Immature natural killer cell (primary cell): ENCODE results near the gene LECT2. TPM values are rescaled to one million over a fixed set of nuclear protein-coding genes. Genes with fewer than 3 reads are reported as not detected.
A peak's percentile ranks its signal among the peaks of the same experiment; 100 is the strongest.

Source experiments
- DNase-seq, 3 donors: peaks; one replicate each; pipeline ENCODE4 v3.0.0; 2022; ENCODE audit warnings: mixed read lengths in 1 of 3
- H3K27ac Mint-ChIP-seq, 6 donors: one replicate each; pipeline ENCODE4 v1.8.0; 2020; ENCODE audit warnings: mixed read lengths in 6 of 6, mild to moderate bottlenecking in 5 of 6, inconsistent platforms in 4 of 6, moderate library complexity in 3 of 6
- H3K27me3 Mint-ChIP-seq, 3 donors: one replicate each; pipeline ENCODE4 v1.8.0; 2020 to 2021; ENCODE audit warnings: low read depth in 3 of 3, mild to moderate bottlenecking in 3 of 3, mixed read lengths in 3 of 3, moderate library complexity in 3 of 3, inconsistent platforms in 1 of 3
- H3K36me3 Mint-ChIP-seq, 3 donors: one replicate each; pipeline ENCODE4 v1.8.0; 2020; ENCODE audit warnings: mixed read lengths in 3 of 3, inconsistent platforms in 2 of 3, mild to moderate bottlenecking in 2 of 3
- H3K4me1 Mint-ChIP-seq, 2 donors: one replicate each; pipeline ENCODE4 v1.8.0; 2020; ENCODE audit warnings: inconsistent platforms in 2 of 2, mild to moderate bottlenecking in 2 of 2, mixed read lengths in 2 of 2, moderate library complexity in 1 of 2
- H3K4me3 Mint-ChIP-seq, 5 donors: one replicate each; pipeline ENCODE4 v1.8.0; 2020; ENCODE audit warnings: mild to moderate bottlenecking in 5 of 5, mixed read lengths in 5 of 5, inconsistent platforms in 3 of 5, moderate library complexity in 3 of 5
- H3K9me3 Mint-ChIP-seq, 6 donors: one replicate each; pipeline ENCODE4 v1.8.0; 2020; ENCODE audit warnings: mild to moderate bottlenecking in 6 of 6, mixed read lengths in 6 of 6, inconsistent platforms in 4 of 6, moderate library complexity in 3 of 6
- polyA plus RNA-seq, 3 donors: library from polyadenylated mRNA; unstranded; fragments of 300-500 nt; fragmentation: Illumina TruSeq; gene quantifications; one replicate each; pipeline ENCODE4 v1.2.3, GENCODE V29; 2021

LECT2 gene
- polyA plus RNA-seq, 3 donors from 2014 or later = not detected

DNA sequence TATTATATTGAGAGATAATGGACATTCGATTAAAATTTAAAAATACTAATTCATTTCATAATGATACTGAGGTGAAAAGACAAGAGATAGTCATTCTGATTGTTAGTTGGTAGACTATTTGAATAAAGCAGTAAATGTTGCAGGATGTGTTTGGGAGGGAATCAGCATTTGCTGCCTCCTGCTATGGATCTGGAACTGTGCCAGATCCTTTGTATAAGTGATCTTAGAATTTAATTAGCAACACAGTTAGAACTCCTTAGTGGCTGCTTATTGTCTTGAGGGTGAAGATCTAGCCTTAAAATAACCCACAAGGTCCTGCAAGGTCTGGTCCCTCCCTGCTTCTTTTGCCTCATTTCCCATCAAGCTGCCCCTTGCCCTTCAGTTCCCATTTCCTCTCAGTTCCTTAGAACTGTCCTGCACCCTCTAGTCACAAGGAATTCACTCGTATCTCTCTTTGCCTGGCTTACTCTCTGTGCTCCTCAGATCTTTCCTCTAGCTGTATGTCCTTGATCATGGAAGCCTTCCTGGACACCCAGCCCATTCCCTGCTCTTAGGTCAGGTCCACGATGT is 12.5 kb downstream of the LECT2 start:
- Mint-ChIP-seq H3K27ac (no peak overlapping the region), H3K4me3 (no peak overlapping the region), H3K4me1 (no peaks in the 10 kb centered on the region), H3K27me3 (peaks cover 2 to 23% (median 16%) of the 10 kb centered on the region in 3 donors), H3K36me3 (no peaks in the 10 kb centered on the region), H3K9me3 (no peaks in the 10 kb centered on the region)
- DNase-seq = no peak

DNA sequence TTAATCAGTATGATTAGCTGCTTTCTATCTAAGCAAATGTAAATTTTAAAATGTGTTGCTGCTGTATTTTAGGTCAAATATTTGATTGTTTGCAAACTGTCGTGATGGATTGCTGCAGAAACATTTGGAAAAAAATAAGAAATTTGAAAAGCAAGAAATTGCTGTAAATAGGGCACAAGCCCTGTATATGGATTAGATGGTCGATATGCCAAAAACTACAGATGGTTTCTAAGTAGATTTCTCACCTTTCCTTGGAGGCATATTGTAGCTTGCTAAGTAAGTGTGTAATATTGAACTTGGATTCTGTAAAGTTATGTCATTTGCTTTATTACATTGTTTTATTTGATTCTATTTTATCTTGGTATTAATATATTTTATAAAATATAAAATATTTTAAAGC is 13.1 kb downstream of the LECT2 start:
- Mint-ChIP-seq H3K9me3 (no peaks in the 10 kb centered on the region), H3K27ac (no peak overlapping the region), H3K27me3 (peaks cover 2 to 23% (median 16%) of the 10 kb centered on the region in 3 donors), H3K36me3 (no peaks in the 10 kb centered on the region), H3K4me1 (no peaks in the 10 kb centered on the region), H3K4me3 (no peak overlapping the region)
- no peak for DNase-seq

DNA sequence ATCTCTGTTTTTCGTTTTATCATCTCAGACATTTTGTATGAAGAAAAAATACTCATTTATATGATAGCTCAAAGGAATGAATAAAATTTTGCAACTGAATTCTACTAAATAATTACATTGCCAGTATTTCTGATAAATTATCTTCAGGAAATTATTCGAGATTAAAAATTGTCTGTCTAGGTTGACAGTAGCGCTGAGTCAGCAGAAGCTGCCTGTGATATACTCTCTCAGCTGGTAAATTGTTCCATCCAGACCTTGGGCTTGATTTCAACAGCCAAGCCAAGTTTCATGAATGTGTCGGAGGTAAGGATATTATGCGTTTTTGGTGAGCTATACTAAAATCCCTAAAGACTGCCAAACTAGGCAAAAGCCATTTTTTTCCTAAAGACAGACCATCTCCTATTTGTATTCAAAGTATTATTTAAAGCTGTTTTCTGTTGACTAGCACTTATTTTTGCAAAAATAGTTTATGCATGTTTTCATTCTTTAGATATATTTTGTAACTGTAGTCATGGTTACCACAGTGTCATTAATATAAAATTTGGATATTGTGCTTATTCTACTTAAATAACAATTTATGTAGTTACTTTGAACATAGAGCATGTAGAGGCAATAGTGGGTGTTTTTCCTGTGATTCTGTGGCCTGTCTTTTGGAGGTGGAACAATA is 17.4 kb downstream of the LECT2 start:
- Mint-ChIP-seq H3K9me3 (no peaks in the 10 kb centered on the region), H3K4me3 (no peak overlapping the region), H3K36me3 (no peaks in the 10 kb centered on the region), H3K27me3 (peaks cover 2 to 17% (median 12%) of the 10 kb centered on the region in 3 donors), H3K4me1 (no peaks in the 10 kb centered on the region), H3K27ac (no peak overlapping the region)
- DNase-seq = no peak

DNA sequence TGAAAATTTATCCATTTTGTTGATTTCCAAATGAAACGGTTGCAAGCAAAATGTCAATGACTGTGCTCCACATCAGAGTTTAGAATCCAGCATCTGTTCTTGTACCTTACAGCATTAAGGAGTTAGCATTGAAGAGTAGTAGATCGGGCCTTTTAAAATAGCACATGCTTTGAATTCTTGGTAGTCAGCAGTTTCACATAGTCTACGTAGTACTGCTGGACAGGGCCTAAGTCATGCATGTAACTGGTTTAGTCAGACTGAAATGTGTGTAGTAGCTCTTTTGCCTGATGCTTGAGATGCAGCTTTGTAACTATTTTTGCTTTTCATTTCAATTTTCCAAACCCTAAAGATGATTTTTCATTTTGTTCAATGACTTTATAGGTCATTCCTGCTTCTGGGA is 19.8 kb downstream of the LECT2 start:
- H3K27ac Mint-ChIP-seq = no peak overlapping the region
- peaks cover 5 to 28% (median 16%) of the 10 kb centered on the region in 3 donors for H3K27me3 Mint-ChIP-seq
- H3K4me3 Mint-ChIP-seq = no peak overlapping the region
- H3K36me3 Mint-ChIP-seq = no peaks in the 10 kb centered on the region
- no peaks in the 10 kb centered on the region for H3K9me3 Mint-ChIP-seq
- no peaks in the 10 kb centered on the region for H3K4me1 Mint-ChIP-seq
- DNase-seq = no peak

DNA sequence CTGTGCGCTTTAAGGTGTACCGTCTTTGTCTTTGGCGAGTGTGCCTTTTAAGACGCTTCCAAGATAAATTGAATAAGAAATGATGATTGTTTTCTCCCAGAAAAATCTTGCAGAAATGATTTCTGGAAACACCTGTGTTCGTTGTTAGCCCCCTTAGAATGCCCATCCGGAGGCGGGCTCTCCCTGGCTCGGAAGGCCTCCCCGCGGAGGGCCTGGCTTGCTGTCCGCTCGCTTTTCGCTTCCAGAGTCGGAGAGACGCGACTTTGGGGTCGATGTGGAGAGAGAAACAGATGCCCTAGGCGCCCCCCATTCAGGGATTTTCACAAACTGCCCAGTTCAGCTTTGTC is 23.9 kb downstream of the LECT2 start:
- peaks cover 7 to 38% (median 16%) of the 10 kb centered on the region in 3 donors for H3K27me3 Mint-ChIP-seq
- no peak for DNase-seq
- H3K36me3 Mint-ChIP-seq = no peaks in the 10 kb centered on the region
- no peak overlapping the region for H3K27ac Mint-ChIP-seq
- H3K9me3 Mint-ChIP-seq = peaks cover 0 to 5% (median 0%) of the 10 kb centered on the region in 6 donors
- H3K4me1 Mint-ChIP-seq = no peaks in the 10 kb centered on the region
- no peak overlapping the region for H3K4me3 Mint-ChIP-seq

DNA sequence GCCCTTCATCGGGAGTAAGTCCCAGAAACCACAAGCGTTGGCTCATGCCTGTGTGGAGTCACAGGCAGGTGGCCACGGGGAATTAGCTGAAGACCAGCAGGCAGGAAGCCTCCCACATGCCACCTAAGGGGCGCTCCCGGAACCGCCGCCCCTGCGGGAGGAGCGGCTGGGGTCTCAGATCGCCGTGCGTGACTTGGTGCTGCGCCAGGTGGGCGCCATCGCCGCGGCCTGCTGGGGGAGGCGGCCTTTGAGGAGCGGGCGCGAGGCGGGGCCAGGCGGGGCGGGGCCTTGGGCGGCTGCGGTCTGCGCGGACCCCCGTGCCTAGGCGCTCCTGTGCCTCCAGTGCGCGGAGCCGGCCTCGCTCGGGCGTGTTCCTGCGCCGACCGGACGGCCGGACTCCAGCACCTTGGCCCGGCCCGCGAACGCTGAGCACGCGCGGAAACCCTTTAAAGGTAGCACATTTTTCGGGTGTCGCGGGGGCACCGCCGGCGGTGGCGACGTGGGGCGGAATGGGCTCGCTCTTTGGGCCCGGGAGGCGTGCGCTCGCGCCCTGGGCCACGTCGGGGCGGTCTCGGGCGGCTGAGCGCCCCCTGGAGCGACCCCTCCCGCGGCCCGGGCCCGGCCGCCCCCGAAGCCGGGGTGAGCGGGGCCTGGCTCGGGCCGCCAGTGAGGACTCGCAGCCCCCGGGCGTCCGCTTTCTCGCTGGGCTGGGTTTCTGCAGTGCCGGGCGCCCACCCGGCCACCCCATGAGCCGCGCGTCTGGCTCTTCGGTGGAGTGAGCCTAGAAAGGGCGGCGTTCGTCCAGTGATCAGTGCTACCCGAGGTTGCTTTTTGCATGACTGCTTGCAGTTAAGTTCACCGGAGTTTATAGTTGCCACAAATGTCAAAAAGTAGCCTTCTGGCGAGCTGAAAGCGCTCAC is 24.5 kb downstream of the LECT2 start:
- Mint-ChIP-seq H3K27ac (no peak overlapping the region), H3K27me3 (peaks cover 7 to 38% (median 17%) of the 10 kb centered on the region in 3 donors), H3K4me3 (no peak overlapping the region)

DNA sequence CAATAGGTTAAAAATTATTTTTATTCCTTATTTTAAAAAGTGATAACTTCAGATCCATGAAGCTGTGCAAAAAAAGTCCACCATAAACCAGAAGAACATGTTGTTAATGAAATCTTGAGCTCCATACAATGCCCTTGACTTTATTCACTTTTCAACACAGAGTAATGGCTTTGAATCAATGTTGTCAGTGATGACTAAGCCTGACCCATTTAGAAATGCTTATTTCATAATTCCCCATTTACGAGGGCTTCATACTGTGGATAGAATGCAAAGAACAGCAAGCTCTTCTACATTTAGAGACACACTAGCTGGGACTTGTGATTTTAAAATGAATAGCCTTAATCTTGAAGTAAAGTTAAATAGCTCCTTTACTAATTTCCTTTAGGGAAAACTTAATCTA is 33.4 kb downstream of the LECT2 start:
- H3K4me3 Mint-ChIP-seq = no peak overlapping the region
- H3K27me3 Mint-ChIP-seq = peaks cover 4 to 35% (median 26%) of the 10 kb centered on the region in 3 donors
- no peaks in the 10 kb centered on the region for H3K36me3 Mint-ChIP-seq
- DNase-seq = no peak
- H3K9me3 Mint-ChIP-seq = peaks cover 0 to 14% (median 0%) of the 10 kb centered on the region in 6 donors
- peaks cover 11 to 13% of the 10 kb centered on the region in 2 donors for H3K4me1 Mint-ChIP-seq
- no peak overlapping the region for H3K27ac Mint-ChIP-seq

More for the DNA sequence above, 24.5 kb downstream of the LECT2 start:
- Mint-ChIP-seq H3K36me3 (no peaks in the 10 kb centered on the region), H3K9me3 (peaks cover 0 to 5% (median 0%) of the 10 kb centered on the region in 6 donors), H3K4me1 (no peaks in the 10 kb centered on the region)
- no peak for DNase-seq

DNA sequence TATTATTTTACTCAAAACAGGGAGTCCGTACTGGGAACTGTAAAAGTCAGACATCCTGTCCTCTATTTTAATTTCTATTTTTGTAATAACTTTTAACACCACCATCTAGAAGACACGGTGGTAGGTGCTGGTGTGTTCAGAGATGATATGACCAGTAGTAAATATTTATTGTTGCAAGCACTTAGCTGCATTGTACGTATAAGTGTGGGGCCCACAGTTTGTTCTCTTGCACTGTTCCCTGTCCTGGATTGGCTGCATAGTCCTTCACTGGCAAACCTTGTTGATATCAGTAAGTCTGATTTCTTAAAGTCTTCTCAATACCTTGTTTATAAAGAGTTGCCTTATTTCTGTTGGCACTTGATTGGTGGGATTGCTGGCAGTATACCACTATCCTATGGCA is 34.6 kb downstream of the LECT2 start:
- Mint-ChIP-seq H3K36me3 (no peaks in the 10 kb centered on the region), H3K4me3 (no peak overlapping the region), H3K27me3 (peaks cover 5 to 33% (median 26%) of the 10 kb centered on the region in 3 donors), H3K27ac (no peak overlapping the region), H3K4me1 (peaks cover 18 to 22% of the 10 kb centered on the region in 2 donors), H3K9me3 (peaks cover 0 to 14% (median 0%) of the 10 kb centered on the region in 6 donors)
- DNase-seq = no peak

DNA sequence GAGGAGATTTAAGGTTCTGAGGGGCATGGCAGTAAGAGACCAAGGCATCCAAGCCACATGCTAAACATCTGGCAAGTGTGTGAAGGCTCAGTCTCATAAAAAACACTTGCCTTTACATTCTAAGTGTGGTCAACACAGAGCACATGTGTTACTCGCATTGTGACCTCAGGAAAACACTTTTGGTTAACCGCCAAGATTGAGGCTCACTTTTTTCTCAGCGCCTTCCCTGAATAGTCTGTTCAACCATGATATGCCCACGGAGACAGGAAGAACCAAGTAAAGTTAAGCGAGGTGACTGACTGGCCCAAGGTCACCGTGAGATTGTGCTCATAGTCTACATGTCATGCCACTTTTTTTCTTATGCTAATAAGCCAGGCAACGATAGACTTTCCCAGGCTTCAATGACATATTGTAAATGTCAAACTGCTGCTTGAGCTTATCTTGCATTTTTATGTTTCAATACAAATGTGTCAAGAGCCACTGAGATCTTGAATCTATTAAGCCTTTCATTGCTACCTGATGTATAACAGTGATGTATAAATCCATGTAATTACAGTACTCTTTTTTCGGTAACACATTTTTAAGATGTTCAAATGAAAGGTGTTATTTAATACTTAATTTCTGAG is 38.0 kb downstream of the LECT2 start:
- peaks cover 24 to 30% of the 10 kb centered on the region in 2 donors for H3K4me1 Mint-ChIP-seq
- H3K36me3 Mint-ChIP-seq = no peaks in the 10 kb centered on the region
- peaks cover 1 to 14% (median 5%) of the 10 kb centered on the region in 6 donors for H3K9me3 Mint-ChIP-seq
- H3K27ac Mint-ChIP-seq = peak overlapping the region in 3 of 6 donors; percentile 19 to 60 (median 56)
- peaks cover 15 to 27% (median 23%) of the 10 kb centered on the region in 3 donors for H3K27me3 Mint-ChIP-seq
- peak; percentile 21 to 61 (median 51) for DNase-seq
- H3K4me3 Mint-ChIP-seq = peak overlapping the region in 2 of 5 donors; percentile 2 to 17

DNA sequence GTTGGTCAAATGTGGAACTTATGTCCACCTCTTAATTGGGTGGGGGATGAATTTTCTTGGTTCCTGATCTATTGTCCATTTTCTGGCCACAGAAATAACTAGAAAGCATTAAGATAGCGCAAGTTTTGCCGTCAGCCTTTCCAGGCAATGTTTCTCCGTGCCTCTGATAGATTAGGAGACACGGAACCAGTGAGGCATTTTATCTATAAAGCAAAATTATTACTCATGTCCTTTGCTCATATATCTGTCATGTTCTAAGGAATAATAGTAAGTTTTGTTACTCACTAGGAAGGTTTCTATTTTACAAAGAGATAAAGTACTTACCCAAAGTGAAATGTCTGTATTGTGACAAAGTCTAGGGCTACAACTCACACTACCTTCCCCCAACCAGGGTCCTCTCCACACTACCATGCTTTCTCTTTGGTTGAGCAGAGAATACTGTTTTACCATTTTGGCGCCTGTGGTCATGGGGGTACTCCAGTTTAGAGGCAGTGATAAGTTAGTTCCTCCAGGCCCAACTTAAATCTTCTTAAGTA is 39.2 kb downstream of the LECT2 start:
- no peak overlapping the region for H3K4me3 Mint-ChIP-seq
- peaks cover 1 to 14% (median 5%) of the 10 kb centered on the region in 6 donors for H3K9me3 Mint-ChIP-seq
- H3K27me3 Mint-ChIP-seq = peaks cover 16 to 31% (median 30%) of the 10 kb centered on the region in 3 donors
- peaks cover 24 to 30% of the 10 kb centered on the region in 2 donors for H3K4me1 Mint-ChIP-seq
- H3K36me3 Mint-ChIP-seq = no peaks in the 10 kb centered on the region
- H3K27ac Mint-ChIP-seq = no peak overlapping the region
- no peak for DNase-seq

DNA sequence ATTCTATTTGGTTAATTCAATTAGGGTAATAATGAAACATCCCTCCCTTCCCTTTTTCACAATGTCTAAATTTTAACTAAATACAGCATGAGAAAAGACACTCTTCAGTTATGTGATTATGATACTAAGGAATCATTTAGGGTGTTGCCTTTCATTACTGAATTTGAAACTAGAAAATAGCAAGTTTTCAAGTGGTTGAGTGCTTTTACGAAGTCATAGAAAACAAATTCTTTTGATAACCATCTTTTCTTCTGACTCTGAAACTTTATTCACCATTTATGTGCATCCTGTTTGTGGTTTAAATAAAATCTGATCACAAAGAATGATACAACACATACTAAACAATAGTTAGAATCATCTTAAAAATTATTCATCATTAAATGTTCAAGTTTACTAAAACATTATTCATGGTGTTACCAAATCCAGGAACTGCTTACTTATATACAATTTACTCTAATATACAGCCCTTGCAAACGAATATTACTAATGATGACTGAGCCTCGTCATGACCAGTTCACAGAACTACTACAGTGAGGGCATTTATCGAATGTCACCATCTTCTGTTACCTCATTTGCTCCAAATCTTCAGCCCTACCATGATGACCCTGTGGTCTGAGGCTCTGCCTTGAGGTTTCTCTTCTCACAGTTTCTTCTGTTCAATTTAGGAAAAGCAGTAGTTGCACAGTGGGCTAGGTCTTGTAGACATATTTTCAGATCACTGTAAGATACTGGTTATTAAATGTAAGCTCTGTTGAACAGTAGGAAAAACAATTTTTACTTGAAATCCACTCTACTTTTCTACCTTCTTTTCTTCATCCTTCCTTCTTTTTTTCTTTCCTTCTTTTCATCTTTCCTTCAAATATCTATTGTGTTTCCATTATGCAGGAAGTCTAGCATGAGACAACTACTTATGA is 40.8 kb downstream of the LECT2 start:
- Mint-ChIP-seq H3K27ac (no peak overlapping the region), H3K9me3 (peaks cover 1 to 9% (median 5%) of the 10 kb centered on the region in 6 donors), H3K27me3 (peaks cover 18 to 39% (median 25%) of the 10 kb centered on the region in 3 donors), H3K4me3 (no peak overlapping the region), H3K36me3 (no peaks in the 10 kb centered on the region), H3K4me1 (peaks cover 24 to 30% of the 10 kb centered on the region in 2 donors)
- DNase-seq = no peak

DNA sequence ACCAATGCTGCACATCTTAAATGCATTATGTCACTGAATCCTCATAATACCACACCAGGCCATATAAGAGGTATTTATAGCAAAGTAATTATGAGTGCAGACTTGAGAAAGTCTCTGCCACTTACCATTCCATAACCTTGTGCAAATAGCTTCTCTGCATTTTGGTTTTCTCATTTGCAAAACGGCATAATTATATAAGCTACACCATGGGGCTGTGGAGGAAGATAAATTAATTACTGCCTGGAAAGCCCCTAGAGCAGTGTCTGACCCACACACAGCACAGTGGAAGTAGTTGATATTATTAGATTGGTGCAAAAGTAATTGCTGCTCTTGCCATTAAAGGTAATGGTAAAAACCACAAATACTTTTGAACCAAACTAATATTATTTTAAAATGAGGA is 49.6 kb downstream of the LECT2 start:
- peaks cover 11 to 14% (median 14%) of the 10 kb centered on the region in 3 donors for H3K27me3 Mint-ChIP-seq
- H3K4me3 Mint-ChIP-seq = no peak overlapping the region
- no peaks in the 10 kb centered on the region for H3K36me3 Mint-ChIP-seq

More for the DNA sequence above, 49.6 kb downstream of the LECT2 start:
- Mint-ChIP-seq H3K9me3 (no peaks in the 10 kb centered on the region), H3K27ac (no peak overlapping the region), H3K4me1 (no peaks in the 10 kb centered on the region)
- DNase-seq = no peak
